K562 (cell line): ENCODE data around the gene SNX30. TPM values are rescaled to one million over a fixed set of nuclear protein-coding genes. Genes with fewer than 3 reads are reported as not detected.

Experiments used
- CTCF ChIP-seq, 3 experiments: IDR thresholded peaks in 2 of 3; conservative IDR thresholded peaks in 1 of 3; 2 replicates each; pipeline ENCODE4 v1.5.1; 2011 to 2012; ENCODE audit warnings: low read length in 3 of 3, mild to moderate bottlenecking in 3 of 3, control low read depth in 2 of 3, improper control_type of control experiment in 1 of 3, inconsistent platforms in 1 of 3, low read depth in 1 of 3, mixed read lengths in 1 of 3, moderate library complexity in 1 of 3; ENCODE audit not compliant: insufficient read depth in 2 of 3
- ELF2 ChIP-seq: fragments of 250-450 bp; sonication (Bioruptor Pico); IDR thresholded peaks from 2 replicates; pipeline ENCODE4 v1.5.0; 2021; ENCODE audit warnings: mild to moderate bottlenecking
- ELF4 ChIP-seq: fragments of 450-650 bp; formaldehyde crosslinking; IDR thresholded peaks from 2 replicates; pipeline ENCODE4 v1.4.0; 2022; ENCODE audit warnings: missing genetic modification characterization
- GATAD2B ChIP-seq: fragments of 450-650 bp; IDR thresholded peaks from 2 replicates; pipeline ENCODE4 v1.6.1; 2017; ENCODE audit warnings: mild to moderate bottlenecking, borderline replicate concordance
- NKRF ChIP-seq: fragments of 450-650 bp; IDR thresholded peaks from 2 replicates; pipeline ENCODE4 v1.6.1; 2016; ENCODE audit warnings: borderline replicate concordance
- OTX1 ChIP-seq: fragments of 450-650 bp; formaldehyde crosslinking; IDR thresholded peaks from 2 replicates; pipeline ENCODE4 v1.4.0; 2022; ENCODE audit warnings: mild to moderate bottlenecking
- RBM17 ChIP-seq: fragments of 200-400 bp; formaldehyde crosslinking; IDR thresholded peaks from 2 replicates; pipeline ENCODE4 v1.6.1; 2017; ENCODE audit warnings: low read depth, mild to moderate bottlenecking, low read length, borderline replicate concordance
- REST ChIP-seq, 2 experiments: fragments of 450-650 bp; formaldehyde crosslinking in 1 of 2; IDR thresholded peaks; 2 replicates each; pipeline versions ENCODE4 v1.4.0 to v1.6.1; 2014 to 2020; ENCODE audit warnings: mild to moderate bottlenecking in 2 of 2, borderline replicate concordance in 1 of 2, low read depth in 1 of 2
- TCF3 ChIP-seq: sonication (generic); formaldehyde crosslinking; IDR thresholded peaks from 2 replicates; pipeline ENCODE4 v1.4.0; 2020; ENCODE audit warnings: mild to moderate bottlenecking, missing genetic modification reagents
- THRB ChIP-seq: fragments of 450-650 bp; formaldehyde crosslinking; conservative IDR thresholded peaks from 2 replicates; pipeline ENCODE4 v1.4.0; 2022; ENCODE audit warnings: mild to moderate bottlenecking, missing genetic modification characterization
- U2AF1 ChIP-seq: fragments of 200-400 bp; formaldehyde crosslinking; optimal IDR thresholded peaks from 2 replicates; pipeline ENCODE3; 2017; ENCODE audit warnings: mild to moderate bottlenecking, low read depth, low read length, moderate library complexity
- ZC3H8 ChIP-seq: fragments of 450-650 bp; IDR thresholded peaks from 2 replicates; pipeline ENCODE4 v1.6.1; 2017
- polyA plus RNA-seq, 8 experiments: library from polyadenylated mRNA; depleted of rRNA in 4 of 8; stranded (reverse) in 5 of 8; unstranded in 3 of 8; fragments of >200 nt; fragmentation: Nextera tagmentation in 2 of 8; fragmentation: Illumina TruSeq in 1 of 8; extraction: Ambion mirVana in 2 of 8; extraction: Trizol in 1 of 8; gene quantifications; 2 replicates each; pipeline versions ENCODE4 v1.2.1 to v1.2.3, GENCODE V29; 2011 to 2014; ENCODE audit warnings: inconsistent platforms in 1 of 8, missing spikeins in 1 of 8
- total RNA-seq, 7 experiments: library from RNA; depleted of rRNA in 6 of 7; stranded (reverse); fragments of >200 nt in 6 of 7; fragmentation: Illumina TruSeq in 2 of 7; extraction: Trizol in 2 of 7; gene quantifications; 2 replicates each; pipeline versions ENCODE4 v1.2.1 to v1.2.3, GENCODE V29; 2011 to 2021; ENCODE audit warnings: low replicate concordance in 1 of 7

SNX30 gene
- total and polyA plus RNA-seq, 9 of the 15 experiments (the other 6 are each of a cell fraction or from before 2014, with no cell fraction given), result 0.76 to 5.9 (median 3.3) TPM

- TF ChIP-seq REST (IDR thresholded peaks at IDR 0.05; ENCODE audit: borderline replicate concordance) (peak; percentile 29; the same call in 1 of the 2 replicates), REST (CRISPR knock-in tag; IDR thresholded peaks at IDR 0.05; ENCODE audit: low read depth) (no peak), GATAD2B (no peak), TCF3 (no peak), U2AF1 (no peak), ZC3H8 (no peak), OTX1 (no peak), NKRF (no peak), THRB (no peak), ELF4 (CRISPR knock-in tag) (no peak), CTCF (IDR thresholded peaks at IDR 0.05 in 2 of 3, conservative IDR thresholded peaks at IDR 0.05 in 1 of 3; ENCODE audit: insufficient read depth in 2 of 3, low read depth in 1 of 3, low read length in 3 of 3) (peak in 2 of 3 experiments; percentile 32 to 41; a peak in 3 of 6 replicates), ELF2 (no peak), RBM17 (no peak)
Measured at GRCh38 chr9:112743216-112743836, 7.2 kb upstream of the SNX30 start (continued).
